Embryonic facial prominence (tissue), 1 donor: ENCODE data around the gene ZRANB3.

Experiments used
- DNase-seq: peaks from one replicate; pipeline ENCODE4 v3.0.0-alpha.2; 2016; ENCODE audit errors: extremely low spot score

The ZRANB3 gene

GRCh38 chr2:135175177-135175576 is 355.8 kb downstream of the ZRANB3 start:
- no peak for DNase-seq

- no peak for DNase-seq
Measured at GRCh38 chr2:135174810-135175093, 356.3 kb downstream of the ZRANB3 start.

- no peak for DNase-seq
Measured at GRCh38 chr2:135174049-135174809, 356.8 kb downstream of the ZRANB3 start.

- DNase-seq: no peak
Measured at GRCh38 chr2:135169900-135170753, 360.9 kb downstream of the ZRANB3 start.

GRCh38 chr2:135168204-135168856 is 362.7 kb downstream of the ZRANB3 start:
- DNase-seq: no peak

GRCh38 chr2:135167273-135167672 is 363.7 kb downstream of the ZRANB3 start:
- no peak for DNase-seq

GRCh38 chr2:135164431-135164830 is 366.6 kb downstream of the ZRANB3 start:
- no peak for DNase-seq

- DNase-seq: no peak
Measured at GRCh38 chr2:135163901-135164300, 367.1 kb downstream of the ZRANB3 start.

GRCh38 chr2:135163306-135163705 is 367.7 kb downstream of the ZRANB3 start:
- DNase-seq: no peak

- no peak for DNase-seq
Measured at GRCh38 chr2:135162786-135163185, 368.2 kb downstream of the ZRANB3 start.

GRCh38 chr2:135162377-135162776 is 368.6 kb downstream of the ZRANB3 start:
- DNase-seq: no peak

- DNase-seq: no peak
Measured at GRCh38 chr2:135159191-135159590, 371.8 kb downstream of the ZRANB3 start.

GRCh38 chr2:135157856-135158255 is 373.2 kb downstream of the ZRANB3 start:
- no peak for DNase-seq

GRCh38 chr2:135154962-135155361 is 376.1 kb downstream of the ZRANB3 start:
- DNase-seq: no peak

- DNase-seq: no peak
Measured at GRCh38 chr2:135152361-135152760, 378.7 kb downstream of the ZRANB3 start.

- no peak for DNase-seq
Measured at GRCh38 chr2:135151615-135152014, 379.4 kb downstream of the ZRANB3 start.

- no peak for DNase-seq
Measured at GRCh38 chr2:135150725-135151124, 380.3 kb downstream of the ZRANB3 start.

- no peak for DNase-seq
Measured at GRCh38 chr2:135149251-135149650, 381.8 kb downstream of the ZRANB3 start.

GRCh38 chr2:135144343-135144742 is 386.7 kb downstream of the ZRANB3 start:
- DNase-seq: no peak

GRCh38 chr2:135142323-135142722 is 388.7 kb downstream of the ZRANB3 start:
- no peak for DNase-seq

GRCh38 chr2:135140606-135141005 is 390.4 kb downstream of the ZRANB3 start:
- no peak for DNase-seq

GRCh38 chr2:135132314-135132713 is 398.7 kb downstream of the ZRANB3 start:
- no peak for DNase-seq

GRCh38 chr2:135130751-135131150 is 400.3 kb downstream of the ZRANB3 start:
- no peak for DNase-seq
